ENCODE measurements around the gene COL9A1.
A peak's percentile ranks its signal among the peaks of the same experiment; 100 is the strongest.
"Not testable (repeated sequence)": the region's sequence is repeated elsewhere in the genome, so short reads cannot be mapped to it uniquely, and the experiment has no call there.

The COL9A1 gene

GRCh38 chr6:70337743-70338105 lies 34.8 kb upstream of the COL9A1 start:
- Mint-ChIP-seq H3K36me3 (ENCODE audit: low read depth) (no peaks in the 10 kb centered on the region), H3K27me3 (ENCODE audit: low read depth) (peaks cover 3% of the 10 kb centered on the region), H3K4me3 (no peak overlapping the region), H3K4me1 (no peaks in the 10 kb centered on the region), H3K27ac (no peak overlapping the region), H3K9me3 (peaks cover 21% of the 10 kb centered on the region)
- TF ChIP-seq CTCF (IDR thresholded peaks at IDR 0.05; ENCODE audit: unreplicated experiment in 3 of 3): no peak

- Mint-ChIP-seq H3K27ac (no peak overlapping the region), H3K27me3 (ENCODE audit: low read depth) (peaks cover 3% of the 10 kb centered on the region), H3K9me3 (peaks cover 23% of the 10 kb centered on the region), H3K4me3 (no peak overlapping the region), H3K36me3 (ENCODE audit: low read depth) (no peaks in the 10 kb centered on the region), H3K4me1 (no peaks in the 10 kb centered on the region)
- TF ChIP-seq CTCF (IDR thresholded peaks at IDR 0.05; ENCODE audit: unreplicated experiment in 3 of 3): no peak
These were observed 34.3 kb upstream of the COL9A1 start for GRCh38 chr6:70336996-70337742.

- peaks cover 9% of the 10 kb centered on the region for H3K4me1 Mint-ChIP-seq
- no peaks in the 10 kb centered on the region for H3K27me3 Mint-ChIP-seq (ENCODE audit: low read depth)
- H3K4me3 Mint-ChIP-seq: no peak overlapping the region
- peaks cover 5% of the 10 kb centered on the region for H3K9me3 Mint-ChIP-seq
- no peak overlapping the region for H3K27ac Mint-ChIP-seq
- TF ChIP-seq CTCF (IDR thresholded peaks at IDR 0.05; ENCODE audit: unreplicated experiment in 3 of 3): no peak
- no peaks in the 10 kb centered on the region for H3K36me3 Mint-ChIP-seq (ENCODE audit: low read depth)
These were observed 24.2 kb upstream of the COL9A1 start for GRCh38 chr6:70327036-70327435.

- TF ChIP-seq CTCF (IDR thresholded peaks at IDR 0.05; ENCODE audit: unreplicated experiment in 3 of 3): no peak
- no peaks in the 10 kb centered on the region for H3K9me3 Mint-ChIP-seq
- H3K4me1 Mint-ChIP-seq: peaks cover 9% of the 10 kb centered on the region
- H3K4me3 Mint-ChIP-seq: no peak overlapping the region
- H3K36me3 Mint-ChIP-seq (ENCODE audit: low read depth): no peaks in the 10 kb centered on the region
- H3K27me3 Mint-ChIP-seq (ENCODE audit: low read depth): no peaks in the 10 kb centered on the region
- peak overlapping the region in 2 of 3 experiments; percentile 48 to 84 for H3K27ac Mint-ChIP-seq
These were observed 22.1 kb upstream of the COL9A1 start for GRCh38 chr6:70325009-70325408.

GRCh38 chr6:70317799-70318198 lies 14.9 kb upstream of the COL9A1 start:
- not testable (repeated sequence) for H3K4me3 Mint-ChIP-seq; H3K27me3 Mint-ChIP-seq (ENCODE audit: low read depth); H3K36me3 Mint-ChIP-seq (ENCODE audit: low read depth); H3K27ac Mint-ChIP-seq; H3K9me3 Mint-ChIP-seq
- H3K4me1 Mint-ChIP-seq: peaks cover 16% of the 10 kb centered on the region

GRCh38 chr6:70315079-70315751 lies 12.3 kb upstream of the COL9A1 start:
- peaks cover 24% of the 10 kb centered on the region for H3K4me1 Mint-ChIP-seq
- H3K36me3 Mint-ChIP-seq (ENCODE audit: low read depth): no peaks in the 10 kb centered on the region
- H3K9me3 Mint-ChIP-seq: no peaks in the 10 kb centered on the region
- TF ChIP-seq CTCF (IDR thresholded peaks at IDR 0.05; ENCODE audit: unreplicated experiment in 3 of 3): no peak
- no peak overlapping the region for H3K4me3 Mint-ChIP-seq
- H3K27me3 Mint-ChIP-seq (ENCODE audit: low read depth): no peaks in the 10 kb centered on the region
- H3K27ac Mint-ChIP-seq: no peak overlapping the region
